Measurements from ENCODE around the gene ARPP21. TPM values are rescaled to one million over a fixed set of nuclear protein-coding genes. Genes with fewer than 3 reads are reported as not detected.

The ARPP21 gene
- total and polyA plus RNA-seq, 2 donors (not counting 3 experiments of a cell fraction or from before 2014, with no cell fraction given), result not detected

DNA sequence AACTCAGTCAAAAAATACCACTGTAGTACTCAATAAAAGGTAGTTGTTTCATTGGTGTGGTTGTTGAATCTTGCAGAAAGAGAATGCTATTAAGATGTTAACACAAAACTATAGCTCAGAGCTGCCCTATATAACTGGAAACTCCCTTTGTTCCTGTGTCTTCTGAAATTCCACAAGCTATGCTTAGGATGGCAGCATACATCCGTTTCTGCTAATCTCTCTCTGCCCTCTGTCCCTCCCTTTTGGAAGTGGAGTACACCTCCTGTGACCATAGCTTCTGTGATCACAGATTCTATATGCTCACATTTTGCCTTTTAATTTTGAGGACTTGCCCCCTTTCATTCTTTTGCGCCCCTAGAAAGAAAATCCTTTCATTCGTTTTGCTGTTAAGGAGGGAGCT lies 33.7 kb downstream of the ARPP21 start:
- no peak overlapping the region for H3K9ac ChIP-seq (replicated peaks; ENCODE audit: extremely low read depth, insufficient read depth, low read length)
- POLR2A ChIA-PET, result no interaction called here
- intact Hi-C loops (cut with micrococcal nuclease), result no loop called here
- no peak overlapping the region for H2AFZ ChIP-seq (ENCODE audit: low read depth, low read length)
- dilution Hi-C loops (cut with MboI; ENCODE audit: extremely low pct_ligation_motif_present, low sequenced_read_pairs), result no loop called here
- CTCF ChIA-PET, result no interaction called here
- H4K20me1 ChIP-seq (replicated peaks; ENCODE audit: control insufficient read depth, extremely low read depth, insufficient read depth, low read length), result no peaks in the 10 kb centered on the region
- TF ChIP-seq EZH2 (IDR thresholded peaks at IDR 0.05; ENCODE audit: borderline replicate concordance, low read depth, low read length, severe bottlenecking) (no peak), MYC (IDR thresholded peaks at IDR 0.05; ENCODE audit: low read depth, low read length) (no peak), POLR2AphosphoS5 (IDR thresholded peaks at IDR 0.05; ENCODE audit: insufficient read depth, low read depth, low read length) (no peak), GATA2 (IDR thresholded peaks at IDR 0.05; ENCODE audit: insufficient read depth, insufficient read length, low read depth, low read length) (no peak), FOS (IDR thresholded peaks at IDR 0.05; ENCODE audit: borderline replicate concordance, insufficient read depth, low read length) (no peak), POLR2A (IDR thresholded peaks at IDR 0.05; ENCODE audit: low read depth, low read length) (no peak), JUN (IDR thresholded peaks at IDR 0.05; ENCODE audit: borderline replicate concordance, insufficient read depth, insufficient read length, low read depth) (no peak)
- TF ChIP-seq, protein P1, sequence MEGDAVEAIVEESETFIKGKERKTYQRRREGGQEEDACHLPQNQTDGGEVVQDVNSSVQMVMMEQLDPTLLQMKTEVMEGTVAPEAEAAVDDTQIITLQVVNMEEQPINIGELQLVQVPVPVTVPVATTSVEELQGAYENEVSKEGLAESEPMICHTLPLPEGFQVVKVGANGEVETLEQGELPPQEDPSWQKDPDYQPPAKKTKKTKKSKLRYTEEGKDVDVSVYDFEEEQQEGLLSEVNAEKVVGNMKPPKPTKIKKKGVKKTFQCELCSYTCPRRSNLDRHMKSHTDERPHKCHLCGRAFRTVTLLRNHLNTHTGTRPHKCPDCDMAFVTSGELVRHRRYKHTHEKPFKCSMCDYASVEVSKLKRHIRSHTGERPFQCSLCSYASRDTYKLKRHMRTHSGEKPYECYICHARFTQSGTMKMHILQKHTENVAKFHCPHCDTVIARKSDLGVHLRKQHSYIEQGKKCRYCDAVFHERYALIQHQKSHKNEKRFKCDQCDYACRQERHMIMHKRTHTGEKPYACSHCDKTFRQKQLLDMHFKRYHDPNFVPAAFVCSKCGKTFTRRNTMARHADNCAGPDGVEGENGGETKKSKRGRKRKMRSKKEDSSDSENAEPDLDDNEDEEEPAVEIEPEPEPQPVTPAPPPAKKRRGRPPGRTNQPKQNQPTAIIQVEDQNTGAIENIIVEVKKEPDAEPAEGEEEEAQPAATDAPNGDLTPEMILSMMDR (IDR thresholded peaks at IDR 0.05; ENCODE audit: extremely low read depth in 1 of 2, insufficient read depth in 1 of 2, low read depth in 1 of 2, low read length in 2 of 2), result no peak
- TF ChIP-seq, protein P2, sequence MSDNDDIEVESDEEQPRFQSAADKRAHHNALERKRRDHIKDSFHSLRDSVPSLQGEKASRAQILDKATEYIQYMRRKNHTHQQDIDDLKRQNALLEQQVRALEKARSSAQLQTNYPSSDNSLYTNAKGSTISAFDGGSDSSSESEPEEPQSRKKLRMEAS (IDR thresholded peaks at IDR 0.05; ENCODE audit: insufficient read depth, insufficient read length), result no peak
- no peak overlapping the region for H3K4me3 ChIP-seq (replicated peaks in 1 of 3; ENCODE audit: insufficient read depth in 1 of 3, low read depth in 1 of 3, low read length in 3 of 3)
- H3K27me3 ChIP-seq (ENCODE audit: control insufficient read depth in 2 of 2, insufficient read depth in 2 of 2, low read length in 2 of 2), result peaks cover 0 to 2% of the 10 kb centered on the region in 2 experiments
- no peaks in the 10 kb centered on the region for H3K9me1 ChIP-seq (replicated peaks; ENCODE audit: control insufficient read depth, extremely low read depth, insufficient read depth, low read length)
- BruUV-seq (replicated peaks), result no TSS peak
- FAIRE-seq, result no peak
- no peaks in the 10 kb centered on the region for H3K79me2 ChIP-seq (ENCODE audit: control insufficient read depth, insufficient read depth, low read length)
- H3K27ac ChIP-seq (ENCODE audit: insufficient read depth, low read depth, low read length), result no peak overlapping the region
- no peak for DNase-seq (ENCODE audit: low read depth, low spot score)
- H3K9me3 ChIP-seq (replicated peaks; ENCODE audit: control insufficient read depth, insufficient read depth, low read length), result no peaks in the 10 kb centered on the region
- H3K4me2 ChIP-seq (ENCODE audit: insufficient read depth, low read length), result no peak overlapping the region
- H3K4me1 ChIP-seq (ENCODE audit: control insufficient read depth, extremely low read depth, insufficient read depth, low read length), result no peaks in the 10 kb centered on the region
- no peaks in the 10 kb centered on the region for H3K36me3 ChIP-seq (ENCODE audit: control insufficient read depth in 2 of 2, extremely low read depth in 1 of 2, insufficient read depth in 2 of 2, low read length in 2 of 2)

All from endothelial cell of umbilical vein (primary cell).